ENCODE measurements around the gene ARL15.

Gene ARL15

DNA sequence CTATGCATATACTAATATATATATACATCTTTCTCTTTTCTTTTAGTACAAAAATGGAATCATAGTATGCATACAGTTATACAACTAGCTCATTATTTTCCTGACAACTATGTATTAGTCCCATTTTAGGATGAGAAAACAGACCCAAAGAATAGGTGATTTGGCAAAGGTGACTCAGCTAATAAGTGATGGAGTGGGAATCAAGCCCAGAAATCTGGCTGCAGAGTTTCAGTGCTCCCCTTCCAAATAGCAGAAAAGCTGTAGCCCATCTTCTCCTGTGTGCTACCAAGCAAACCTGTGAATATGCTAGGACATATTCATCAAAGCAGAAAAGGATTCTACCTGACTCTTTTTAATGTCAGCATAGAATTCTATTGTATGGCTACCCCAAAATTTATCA, 114.7 kb downstream of the ARL15 start:
- DNase-seq: no peak

DNA sequence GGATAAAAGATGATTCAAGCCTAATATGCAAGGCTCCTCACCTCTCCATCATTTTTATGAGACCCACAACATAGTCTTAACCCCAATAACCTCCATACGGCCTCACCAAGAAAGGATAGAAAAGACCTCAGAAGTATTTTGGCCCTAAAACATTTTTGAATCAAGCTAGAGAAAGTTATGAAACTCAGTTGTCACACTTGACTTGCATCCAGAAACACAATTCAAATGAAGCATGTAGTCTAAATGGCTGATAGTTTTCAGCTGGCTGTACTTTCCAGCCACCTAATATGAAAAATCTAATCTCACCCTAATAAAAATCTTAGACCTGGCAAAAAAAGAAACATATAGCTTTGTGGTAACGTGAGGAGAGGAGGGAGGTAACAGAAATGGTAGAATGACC, 116.1 kb downstream of the ARL15 start:
- DNase-seq: no peak

DNA sequence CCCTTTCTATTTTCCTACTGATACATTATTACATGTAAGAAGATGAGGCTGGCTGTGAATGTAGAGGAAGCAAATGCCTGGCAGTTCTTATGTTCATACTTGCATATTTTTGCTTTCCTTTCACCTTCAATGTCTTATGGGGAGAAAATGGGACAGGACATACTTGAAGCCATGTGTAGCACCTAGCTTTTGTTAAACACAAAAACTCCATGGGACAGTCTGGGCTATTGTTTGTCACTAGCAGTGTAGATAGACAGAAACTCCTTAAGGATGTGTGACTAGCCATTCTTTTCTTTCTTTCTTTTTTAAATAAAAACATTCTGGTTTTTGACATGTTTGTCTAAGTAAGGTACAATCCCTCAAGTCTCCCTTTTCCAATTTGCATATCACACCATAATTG, 122.7 kb downstream of the ARL15 start:
- no peak for DNase-seq

DNA sequence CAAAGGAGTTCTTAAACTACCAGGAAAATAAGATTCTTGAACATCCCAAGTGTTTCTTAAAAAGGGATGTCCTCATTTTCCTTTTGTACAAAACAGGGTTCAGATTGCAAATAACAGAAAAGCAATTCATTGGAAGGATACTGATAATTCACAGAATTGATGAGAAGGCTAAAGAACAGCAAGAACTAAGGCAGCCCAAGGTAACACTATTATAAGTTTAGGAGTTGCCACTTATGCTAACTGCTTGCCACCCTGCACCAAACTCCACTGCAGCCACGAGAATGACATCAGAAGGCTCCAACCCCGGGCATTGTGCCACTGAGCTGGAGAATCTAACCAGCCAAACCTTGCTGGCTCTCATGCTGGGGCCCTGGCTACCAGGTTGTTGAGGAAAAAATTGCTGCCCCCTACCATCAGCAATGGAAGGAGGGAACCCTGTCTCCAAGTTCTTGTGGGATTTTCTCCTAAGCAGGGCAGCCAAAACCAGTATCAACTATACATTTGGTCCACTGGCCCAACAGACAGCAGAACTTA, 123.4 kb downstream of the ARL15 start:
- DNase-seq: no peak

GRCh38 chr5:54186108-54186507, 124.3 kb downstream of the ARL15 start:
- no peak for DNase-seq

DNA sequence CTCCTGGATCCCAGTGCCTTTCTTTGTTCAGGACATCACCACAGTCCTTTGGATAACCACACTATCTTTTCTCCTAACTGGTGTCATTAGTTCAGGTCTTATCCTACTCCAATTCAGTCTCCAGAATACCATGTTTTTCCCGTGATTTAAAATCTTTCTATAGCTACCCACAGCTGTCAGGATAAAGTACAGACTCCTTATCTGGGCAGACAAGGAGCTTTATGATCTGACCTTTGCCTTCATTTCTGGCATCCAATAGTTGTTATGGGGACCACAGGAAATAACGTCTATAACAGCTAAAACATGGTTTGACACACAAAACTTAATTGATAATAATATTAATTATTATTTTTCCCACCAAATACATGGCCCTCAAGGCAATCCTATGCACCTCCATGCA, 125.6 kb downstream of the ARL15 start:
- DNase-seq: no peak

GRCh38 chr5:54180630-54181031, 129.7 kb downstream of the ARL15 start:
- no peak for DNase-seq

GRCh38 chr5:54178991-54179390, 131.4 kb downstream of the ARL15 start:
- no peak for DNase-seq

GRCh38 chr5:54178207-54178606, 132.2 kb downstream of the ARL15 start:
- DNase-seq: no peak

GRCh38 chr5:54177058-54177457, 133.3 kb downstream of the ARL15 start:
- no peak for DNase-seq

GRCh38 chr5:54176066-54176830, 134.1 kb downstream of the ARL15 start:
- no peak for DNase-seq

DNA sequence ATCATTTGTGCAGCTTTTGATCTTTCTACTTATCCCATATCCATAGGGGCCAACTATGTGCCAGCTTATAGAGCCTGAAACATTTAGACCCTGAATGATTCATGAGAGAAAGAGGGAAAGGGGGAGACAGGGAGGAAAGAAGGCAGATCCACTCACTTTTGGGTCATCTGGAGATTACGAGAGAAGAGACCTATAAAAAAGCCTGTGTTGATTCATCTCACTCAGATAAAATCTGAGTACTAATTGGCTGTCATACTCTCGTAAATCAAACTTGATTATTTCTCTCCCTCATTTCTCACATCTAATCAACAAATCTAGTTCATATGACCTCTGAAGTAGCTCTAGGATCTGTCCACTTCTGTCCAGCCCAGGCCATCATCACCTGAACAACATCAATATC, 137.1 kb downstream of the ARL15 start:
- no peak for DNase-seq

GRCh38 chr5:54171645-54172384, 138.6 kb downstream of the ARL15 start:
- no peak for DNase-seq

- no peak for DNase-seq
Observed at GRCh38 chr5:54165687-54166086, 144.7 kb downstream of the ARL15 start.

GRCh38 chr5:54162184-54162583, 148.2 kb downstream of the ARL15 start:
- DNase-seq: no peak

DNA sequence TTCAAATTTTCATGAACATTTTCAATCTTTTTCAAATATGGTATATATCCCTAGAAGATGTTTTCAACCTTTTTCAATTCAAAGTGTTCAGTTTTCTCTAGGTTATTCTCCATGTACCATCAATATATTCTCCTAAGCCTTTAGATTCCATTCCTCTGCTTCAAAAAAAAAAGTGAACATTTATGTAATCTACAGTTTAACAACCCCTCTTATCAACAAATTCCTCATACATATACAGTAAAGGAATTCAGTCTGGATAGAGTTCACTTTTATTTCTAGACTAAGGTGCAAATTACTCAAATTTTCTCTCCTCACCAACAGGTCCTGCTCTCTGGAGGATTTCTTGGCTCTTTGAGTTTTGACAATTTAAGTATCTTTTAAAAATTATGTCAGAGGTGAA, 150.0 kb downstream of the ARL15 start:
- no peak for DNase-seq

DNA sequence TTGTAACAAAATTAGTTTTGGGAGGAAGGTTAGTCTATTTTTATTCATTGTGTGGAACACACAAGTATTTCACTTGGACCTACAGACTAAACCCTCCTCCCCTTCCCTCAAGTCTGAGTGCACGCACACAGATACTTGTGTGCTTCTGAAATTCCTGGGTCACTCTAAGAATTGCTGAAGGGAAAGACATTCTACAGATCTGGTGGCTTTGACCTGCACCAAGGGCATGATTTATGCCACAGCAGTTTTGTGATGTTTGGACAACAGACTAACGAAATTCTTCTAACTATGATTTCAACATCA, 150.5 kb downstream of the ARL15 start:
- no peak for DNase-seq

DNA sequence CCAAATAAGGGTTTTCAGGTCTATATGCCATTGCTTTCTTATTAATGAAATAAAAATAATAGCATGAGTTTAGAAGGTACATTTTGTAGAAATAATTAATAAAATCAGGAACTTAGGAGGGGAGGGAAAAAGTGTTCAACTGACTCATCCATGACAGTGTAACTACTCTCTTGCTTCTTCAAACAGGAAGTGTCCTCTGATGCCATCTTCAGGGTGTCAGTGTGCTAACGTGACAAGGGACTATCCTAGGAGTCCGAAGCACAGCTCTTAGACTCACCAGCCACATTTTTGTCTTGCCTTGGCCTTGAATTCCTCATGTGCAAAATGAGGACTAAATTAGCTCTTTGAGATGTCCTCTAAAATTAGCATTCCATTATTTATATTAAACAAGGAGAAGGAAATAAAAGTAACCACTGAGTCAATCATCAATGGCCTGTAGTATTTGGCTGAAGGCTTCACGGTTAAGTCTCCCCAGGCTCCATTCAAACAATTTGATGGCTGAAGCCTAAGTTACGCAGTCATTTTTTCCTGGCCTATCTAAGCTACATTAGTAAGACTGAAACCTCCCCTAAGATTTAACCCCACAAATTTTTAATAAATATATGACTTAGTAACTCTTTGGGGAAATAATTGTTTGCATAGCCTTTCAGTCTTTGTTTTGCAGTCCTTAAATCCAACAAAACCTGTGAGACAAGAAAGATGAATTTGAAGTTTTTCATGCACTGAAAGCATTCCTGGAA, 151.1 kb downstream of the ARL15 start:
- no peak for DNase-seq

GRCh38 chr5:54156577-54156976, 153.8 kb downstream of the ARL15 start:
- DNase-seq: no peak

DNA sequence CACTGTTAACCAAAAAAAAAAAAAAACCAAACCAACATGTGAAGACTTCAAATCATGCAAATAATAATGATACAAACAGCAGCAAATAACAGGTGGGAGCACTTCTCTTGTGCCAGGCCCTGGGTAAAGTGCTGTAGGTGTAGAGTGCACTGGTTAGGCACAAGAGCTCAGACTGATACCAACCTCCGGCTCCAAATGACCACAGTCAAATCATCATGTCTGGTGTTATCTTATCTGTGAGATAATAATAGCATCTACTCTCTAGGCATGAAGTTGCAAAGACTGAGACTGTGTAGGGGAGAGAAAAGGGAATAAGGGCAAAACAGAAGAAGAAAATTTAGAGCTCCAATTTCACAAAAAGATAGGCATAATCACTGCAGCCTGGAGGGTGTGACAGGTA, 159.5 kb downstream of the ARL15 start:
- DNase-seq: no peak

DNA sequence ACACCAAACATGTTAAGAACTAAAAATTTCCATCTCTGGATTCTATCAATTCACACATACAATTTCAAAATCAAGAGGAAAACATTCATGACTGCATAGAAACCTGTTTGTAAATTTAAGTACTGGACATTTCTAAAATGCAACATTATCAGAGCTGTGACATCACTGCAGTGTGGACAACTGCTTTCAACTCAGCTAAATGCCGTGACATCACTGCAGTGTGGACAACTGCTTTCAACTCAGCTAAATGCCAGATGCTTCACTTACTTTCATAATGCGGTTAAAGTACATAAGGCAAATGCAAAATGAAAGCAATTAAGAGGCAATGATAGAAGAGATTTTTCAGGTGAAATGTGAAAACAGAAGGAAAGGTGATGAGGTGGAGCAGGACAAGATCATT, 161.5 kb downstream of the ARL15 start:
- no peak for DNase-seq

GRCh38 chr5:54148067-54148845, 162.1 kb downstream of the ARL15 start:
- DNase-seq: no peak

DNA sequence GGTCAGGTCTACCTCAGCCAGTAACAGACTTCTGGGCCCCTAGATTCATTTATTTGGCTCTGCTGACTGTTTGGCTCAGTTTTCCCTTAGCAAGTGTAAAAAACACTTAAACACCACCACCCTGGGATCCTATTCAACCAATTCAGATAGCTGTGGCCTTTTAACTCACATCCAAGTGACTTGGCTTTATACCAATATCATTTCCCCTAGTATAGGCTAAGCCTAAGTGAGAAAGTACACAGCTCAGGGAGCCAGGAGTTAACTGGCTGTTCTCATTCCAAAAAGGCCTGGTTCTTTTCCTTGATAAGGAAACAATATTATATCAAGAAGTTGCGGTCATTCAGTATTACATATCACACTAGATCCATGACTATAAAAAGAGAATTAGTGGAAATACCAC, 163.5 kb downstream of the ARL15 start:
- no peak for DNase-seq
